ENCODE measurements around the gene ANKK1. TPM values are rescaled to one million over a fixed set of nuclear protein-coding genes. Genes with fewer than 3 reads are reported as not detected.

Gene ANKK1
- total RNA-seq, 1 experiment from 2014 or later: not detected

- Histone ChIP-seq H3K27me3 (ENCODE audit: control insufficient read depth, insufficient read depth, low read length) (no peaks in the 10 kb centered on the region), H3K36me3 (replicated peaks; ENCODE audit: control insufficient read depth, insufficient read depth, low read length) (no peaks in the 10 kb centered on the region), H3K4me3 (ENCODE audit: insufficient read depth, low read depth, low read length) (no peak overlapping the region)
- no peak for DNase-seq
Measured at GRCh38 chr11:113446938-113447337, 59.4 kb downstream of the ANKK1 start.

- no peak overlapping the region for H3K4me3 ChIP-seq (ENCODE audit: insufficient read depth, low read depth, low read length)
- H3K27me3 ChIP-seq (ENCODE audit: control insufficient read depth, insufficient read depth, low read length): no peaks in the 10 kb centered on the region
- H3K36me3 ChIP-seq (replicated peaks; ENCODE audit: control insufficient read depth, insufficient read depth, low read length): no peaks in the 10 kb centered on the region
- DNase-seq: no peak
Measured at GRCh38 chr11:113447621-113448315, 60.2 kb downstream of the ANKK1 start.

GRCh38 chr11:113448316-113448677 lies 60.7 kb downstream of the ANKK1 start:
- no peak overlapping the region for H3K4me3 ChIP-seq (ENCODE audit: insufficient read depth, low read depth, low read length)

GRCh38 chr11:113449743-113450142 lies 62.2 kb downstream of the ANKK1 start:
- no peaks in the 10 kb centered on the region for H3K36me3 ChIP-seq (replicated peaks; ENCODE audit: control insufficient read depth, insufficient read depth, low read length)
- H3K27me3 ChIP-seq (ENCODE audit: control insufficient read depth, insufficient read depth, low read length): no peaks in the 10 kb centered on the region
- no peak for DNase-seq
- H3K4me3 ChIP-seq (ENCODE audit: insufficient read depth, low read depth, low read length): no peak overlapping the region

More at GRCh38 chr11:113448316-113448677, 60.7 kb downstream of the ANKK1 start:
- no peaks in the 10 kb centered on the region for H3K27me3 ChIP-seq (ENCODE audit: control insufficient read depth, insufficient read depth, low read length)
- no peak for DNase-seq
- no peaks in the 10 kb centered on the region for H3K36me3 ChIP-seq (replicated peaks; ENCODE audit: control insufficient read depth, insufficient read depth, low read length)

Other genes with a start within 250 kb of the ANKK1 start
- 5.9 and 10.3 TPM in 2 replicates for gene TTC12, start 73.2 kb upstream of the ANKK1 start, total RNA-seq (2014; rRNA removed; shearing (Covaris generic))
- gene DRD2, start 87.6 kb downstream of the ANKK1 start, total RNA-seq (2014; rRNA removed; shearing (Covaris generic)): 0.04 and 0.38 TPM in 2 replicates